ENCODE data around the gene ILRUN. TPM values are rescaled to one million over a fixed set of nuclear protein-coding genes. Genes with fewer than 3 reads are reported as not detected.
A peak's percentile ranks its signal among the peaks of the same experiment; 100 is the strongest.

ILRUN gene
- total RNA-seq, 2 experiments from 2014 or later = 27.1 to 82.7 TPM

DNA sequence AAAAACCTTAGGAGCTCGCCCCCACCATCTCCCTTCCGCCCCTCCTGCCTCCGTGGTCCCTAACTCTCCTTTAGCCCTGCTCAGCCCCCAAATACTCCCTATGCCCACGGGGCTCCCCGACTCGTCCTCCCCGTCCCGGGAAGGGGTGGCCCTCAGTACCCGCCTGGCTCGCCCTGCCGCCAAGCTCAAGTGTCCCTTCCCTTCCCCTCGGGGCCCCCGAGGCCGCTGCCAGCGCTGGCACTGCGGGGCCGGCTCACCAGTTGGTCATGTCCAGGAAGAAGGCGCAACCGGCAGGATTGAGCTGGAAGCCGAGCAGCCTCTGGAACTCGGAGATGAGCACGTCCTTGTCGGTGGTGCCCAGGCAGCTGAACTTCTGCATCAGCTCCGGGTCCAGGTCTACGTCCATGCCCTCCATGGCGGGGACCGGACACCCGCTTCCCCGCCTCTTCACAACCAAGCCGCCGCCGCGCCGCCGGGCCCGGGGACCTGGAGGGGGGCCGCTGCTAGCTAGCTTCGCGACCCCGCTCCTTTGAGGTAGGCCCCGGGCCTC lies 303 bp downstream of the ILRUN start:
- no TSS peak for BruUV-seq (replicated peaks)

DNA sequence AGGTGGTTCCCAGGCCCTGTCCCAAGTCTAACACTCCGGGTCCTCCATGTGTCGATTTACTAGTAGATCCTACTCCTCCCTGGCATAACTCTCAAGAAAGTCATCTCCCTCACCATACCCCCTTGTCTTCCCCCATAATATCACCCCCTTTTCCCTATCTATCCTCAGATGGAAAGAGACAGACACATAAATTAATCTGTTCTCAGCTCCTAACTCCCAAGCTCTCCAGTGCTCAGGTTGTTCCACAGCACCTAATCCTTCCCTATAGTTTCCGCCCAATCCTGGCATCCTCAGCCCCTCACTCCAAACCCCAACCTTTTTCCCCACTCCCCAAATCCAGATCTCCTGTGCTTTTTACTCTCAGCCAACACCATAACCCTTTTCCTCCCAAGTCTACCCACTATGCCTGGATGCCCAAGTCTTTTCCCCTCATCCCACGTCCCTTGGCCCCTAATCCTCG lies 808 bp downstream of the ILRUN start:
- Histone ChIP-seq H2AFZ (ENCODE audit: low read length) (no peak overlapping the region), H3K36me3 (ENCODE audit: insufficient read depth, low read length) (peaks cover 31% of the 10 kb centered on the region), H3K4me3 (ENCODE audit: low read depth, low read length, poor library complexity, severe bottlenecking) (peak overlapping the region; percentile 97), H3K4me1 (ENCODE audit: insufficient read depth, low read length, poor library complexity, severe bottlenecking) (peaks cover 56% of the 10 kb centered on the region), H3K9me3 (ENCODE audit: low read length) (no peaks in the 10 kb centered on the region), H3K27ac (ENCODE audit: low read depth, low read length, poor library complexity, severe bottlenecking) (peak overlapping the region; percentile 49), H3K9me2 (ENCODE audit: insufficient read depth, low read length) (no peaks in the 10 kb centered on the region), H4K20me1 (ENCODE audit: insufficient read depth, low read length) (peaks cover 11% of the 10 kb centered on the region; the same call in 1 of the 2 replicates), H3K4me2 (ENCODE audit: low read length) (peak overlapping the region; percentile 90), H3K79me2 (ENCODE audit: insufficient read depth, low read depth, low read length) (peaks cover 62% of the 10 kb centered on the region)
- intact Hi-C loops (cut with micrococcal nuclease; ENCODE audit: unreplicated experiment) = loop anchor here (2.0 kb wide), 2 partner anchors 21 to 39 kb away; no protein-coding TSS in a partner anchor
- no TSS peak for BruUV-seq (replicated peaks)
- CTCF ChIA-PET (ENCODE audit: unreplicated experiment) = interaction anchor here (1.0 kb wide), 1 partner anchor 24 kb away, joined by 3 read pairs; no protein-coding TSS in a partner anchor
- POLR2A ChIA-PET = interaction anchor here (0.6 to 1.9 kb wide), 6 partner anchors 12 to 224 kb away, joined by 3 to 12 read pairs (median 6); no protein-coding TSS in a partner anchor
- DNase-seq (ENCODE audit: low spot score) = no peak
- TF ChIP-seq, protein P1, sequence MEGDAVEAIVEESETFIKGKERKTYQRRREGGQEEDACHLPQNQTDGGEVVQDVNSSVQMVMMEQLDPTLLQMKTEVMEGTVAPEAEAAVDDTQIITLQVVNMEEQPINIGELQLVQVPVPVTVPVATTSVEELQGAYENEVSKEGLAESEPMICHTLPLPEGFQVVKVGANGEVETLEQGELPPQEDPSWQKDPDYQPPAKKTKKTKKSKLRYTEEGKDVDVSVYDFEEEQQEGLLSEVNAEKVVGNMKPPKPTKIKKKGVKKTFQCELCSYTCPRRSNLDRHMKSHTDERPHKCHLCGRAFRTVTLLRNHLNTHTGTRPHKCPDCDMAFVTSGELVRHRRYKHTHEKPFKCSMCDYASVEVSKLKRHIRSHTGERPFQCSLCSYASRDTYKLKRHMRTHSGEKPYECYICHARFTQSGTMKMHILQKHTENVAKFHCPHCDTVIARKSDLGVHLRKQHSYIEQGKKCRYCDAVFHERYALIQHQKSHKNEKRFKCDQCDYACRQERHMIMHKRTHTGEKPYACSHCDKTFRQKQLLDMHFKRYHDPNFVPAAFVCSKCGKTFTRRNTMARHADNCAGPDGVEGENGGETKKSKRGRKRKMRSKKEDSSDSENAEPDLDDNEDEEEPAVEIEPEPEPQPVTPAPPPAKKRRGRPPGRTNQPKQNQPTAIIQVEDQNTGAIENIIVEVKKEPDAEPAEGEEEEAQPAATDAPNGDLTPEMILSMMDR (conservative IDR thresholded peaks at IDR 0.05; ENCODE audit: low read length) = no peak
- TF ChIP-seq EZH2phosphoT487 (IDR thresholded peaks at IDR 0.05; ENCODE audit: borderline replicate concordance, low read depth, low read length) = no peak

More for the DNA sequence above, 303 bp downstream of the ILRUN start:
- peak overlapping the region; percentile 42; the same call in 1 of the 2 replicates for H2AFZ ChIP-seq (ENCODE audit: low read length)
- H4K20me1 ChIP-seq (ENCODE audit: insufficient read depth, low read length) = peaks cover 11% of the 10 kb centered on the region; the same call in 1 of the 2 replicates
- H3K4me2 ChIP-seq (ENCODE audit: low read length) = peak overlapping the region; percentile 90
- intact Hi-C loops (cut with micrococcal nuclease; ENCODE audit: unreplicated experiment) = loop anchor here (2.0 kb wide), 1 partner anchor 21 kb away; no protein-coding TSS in a partner anchor
- CTCF ChIA-PET (ENCODE audit: unreplicated experiment) = interaction anchor here (0.6 to 1.0 kb wide), 2 partner anchors 24 to 467 kb away, joined by 3 read pairs; no protein-coding TSS in a partner anchor
- TF ChIP-seq, protein P1 (conservative IDR thresholded peaks at IDR 0.05; ENCODE audit: low read length) = no peak
- no peak for TF ChIP-seq EZH2phosphoT487 (IDR thresholded peaks at IDR 0.05; ENCODE audit: borderline replicate concordance, low read depth, low read length)
- H3K79me2 ChIP-seq (ENCODE audit: insufficient read depth, low read depth, low read length) = peaks cover 57% of the 10 kb centered on the region
- H3K27ac ChIP-seq (ENCODE audit: low read depth, low read length, poor library complexity, severe bottlenecking) = peak overlapping the region; percentile 49
- no peaks in the 10 kb centered on the region for H3K9me3 ChIP-seq (ENCODE audit: low read length)
- peak overlapping the region; percentile 97 for H3K4me3 ChIP-seq (ENCODE audit: low read depth, low read length, poor library complexity, severe bottlenecking)
- H3K9me2 ChIP-seq (ENCODE audit: insufficient read depth, low read length) = no peaks in the 10 kb centered on the region
- POLR2A ChIA-PET = interaction anchor here (0.6 to 1.9 kb wide), 8 partner anchors 12 to 225 kb away, joined by 3 to 12 read pairs (median 5); partner anchors contain the start of gene BLTP3A
- peaks cover 51% of the 10 kb centered on the region for H3K4me1 ChIP-seq (ENCODE audit: insufficient read depth, low read length, poor library complexity, severe bottlenecking)
- H3K36me3 ChIP-seq (ENCODE audit: insufficient read depth, low read length) = peaks cover 27% of the 10 kb centered on the region
- DNase-seq (ENCODE audit: low spot score) = no peak

DNA sequence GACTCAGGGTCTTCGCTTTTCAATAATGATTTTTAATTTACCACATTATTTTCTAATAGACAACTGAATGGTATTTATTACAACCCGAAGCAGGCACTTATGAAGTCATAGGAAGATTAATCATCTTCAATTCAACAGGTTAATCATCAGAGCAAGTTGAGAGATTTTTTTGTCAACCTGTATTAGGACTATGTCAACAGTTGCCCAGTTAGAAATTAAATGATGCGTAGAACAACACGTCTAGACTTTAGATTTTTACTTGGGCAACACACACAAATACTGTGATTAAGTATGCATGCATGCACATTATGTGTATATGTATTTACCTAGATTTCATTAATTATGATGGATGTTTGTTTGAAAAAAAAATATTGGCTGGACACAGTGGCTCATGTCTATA lies 4.3 kb downstream of the ILRUN start:
- CTCF ChIA-PET (ENCODE audit: unreplicated experiment) = no interaction called here
- POLR2A ChIA-PET = no interaction called here

More for the DNA sequence above, 4.3 kb downstream of the ILRUN start:
- Histone ChIP-seq H3K9me3 (ENCODE audit: low read length) (no peaks in the 10 kb centered on the region), H3K4me1 (ENCODE audit: insufficient read depth, low read length, poor library complexity, severe bottlenecking) (peaks cover 56% of the 10 kb centered on the region), H4K20me1 (ENCODE audit: insufficient read depth, low read length) (peaks cover 11% of the 10 kb centered on the region; the same call in 1 of the 2 replicates), H2AFZ (ENCODE audit: low read length) (no peak overlapping the region), H3K9me2 (ENCODE audit: insufficient read depth, low read length) (no peaks in the 10 kb centered on the region), H3K4me2 (ENCODE audit: low read length) (peak overlapping the region; percentile 31), H3K27ac (ENCODE audit: low read depth, low read length, poor library complexity, severe bottlenecking) (no peak overlapping the region), H3K79me2 (ENCODE audit: insufficient read depth, low read depth, low read length) (peaks cover 96% of the 10 kb centered on the region), H3K36me3 (ENCODE audit: insufficient read depth, low read length) (peaks cover 55% of the 10 kb centered on the region), H3K4me3 (ENCODE audit: low read depth, low read length, poor library complexity, severe bottlenecking) (no peak overlapping the region)
- TF ChIP-seq, protein P1 (conservative IDR thresholded peaks at IDR 0.05; ENCODE audit: low read length) = no peak
- no peak for TF ChIP-seq EZH2phosphoT487 (IDR thresholded peaks at IDR 0.05; ENCODE audit: borderline replicate concordance, low read depth, low read length)
- no peak for DNase-seq (ENCODE audit: low spot score)
- intact Hi-C loops (cut with micrococcal nuclease; ENCODE audit: unreplicated experiment) = no loop called here
- BruUV-seq (replicated peaks) = TSS peak; percentile 35
